Transverse colon (tissue), 4 donors: ENCODE data around the gene SPTBN2.

ENCODE experiments used
- EP300 ChIP-seq: sonication (generic); formaldehyde crosslinking; IDR thresholded peaks from one replicate; pipeline ENCODE4 v1.6.1; 2017; ENCODE audit warnings: antibody characterized with exemption, low read depth
- POLR2AphosphoS5 ChIP-seq, 3 donors: sonication (generic); formaldehyde crosslinking; IDR thresholded peaks; one replicate each; pipeline ENCODE4 v1.6.1; 2016; ENCODE audit warnings: antibody characterized with exemption in 3 of 3
- TF ChIP-seq, protein P1 (sequence below), 5 experiments: fragments of 200-600 bp in 3 of 5; fragments of 450-650 bp in 2 of 5; sonication (generic) in 3 of 5; IDR thresholded peaks; 1 replicate in 2 of 5; 2 replicates in 3 of 5; pipeline ENCODE4 v1.5.1; 2016 to 2017; ENCODE audit warnings: antibody characterized with exemption in 5 of 5, inconsistent platforms in 3 of 5, mild to moderate bottlenecking in 2 of 5, moderate library complexity in 1 of 5

DNA sequence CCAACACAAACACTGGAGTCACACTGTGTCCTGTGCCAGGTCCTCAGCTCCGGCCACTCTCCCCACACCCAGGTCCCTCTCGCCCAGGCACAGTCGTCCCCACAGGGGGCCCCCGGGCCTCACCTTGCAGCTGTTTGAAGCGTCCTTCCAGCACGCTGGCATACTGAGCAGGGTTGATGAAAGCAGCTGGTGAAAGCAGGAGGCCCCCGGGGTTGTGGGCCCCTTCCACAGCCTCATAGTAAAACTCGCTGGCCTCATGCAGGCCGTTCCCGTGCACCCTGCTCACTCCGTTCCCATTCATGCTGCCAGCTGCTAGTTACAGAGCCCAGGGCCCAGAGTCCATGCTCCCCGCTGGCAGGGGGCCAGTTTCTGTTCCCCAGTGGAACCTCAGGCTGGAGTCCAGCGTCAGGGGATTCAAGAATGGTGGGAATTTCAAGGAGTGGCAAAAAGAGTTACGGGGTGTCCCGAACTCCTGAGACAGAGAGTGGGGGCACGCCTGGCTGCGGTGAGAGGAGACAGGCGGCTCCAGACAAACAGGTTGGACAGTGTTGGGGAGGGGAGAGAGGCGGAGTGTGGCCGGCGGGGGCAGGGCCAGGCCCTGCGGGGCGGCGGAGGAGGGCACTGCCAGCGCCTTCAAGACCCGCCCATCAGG, 10.6 kb downstream of the SPTBN2 start:
- TF ChIP-seq EP300 (no peak), POLR2AphosphoS5 (IDR thresholded peaks at IDR 0.05) (no peak)
- TF ChIP-seq, protein P1, sequence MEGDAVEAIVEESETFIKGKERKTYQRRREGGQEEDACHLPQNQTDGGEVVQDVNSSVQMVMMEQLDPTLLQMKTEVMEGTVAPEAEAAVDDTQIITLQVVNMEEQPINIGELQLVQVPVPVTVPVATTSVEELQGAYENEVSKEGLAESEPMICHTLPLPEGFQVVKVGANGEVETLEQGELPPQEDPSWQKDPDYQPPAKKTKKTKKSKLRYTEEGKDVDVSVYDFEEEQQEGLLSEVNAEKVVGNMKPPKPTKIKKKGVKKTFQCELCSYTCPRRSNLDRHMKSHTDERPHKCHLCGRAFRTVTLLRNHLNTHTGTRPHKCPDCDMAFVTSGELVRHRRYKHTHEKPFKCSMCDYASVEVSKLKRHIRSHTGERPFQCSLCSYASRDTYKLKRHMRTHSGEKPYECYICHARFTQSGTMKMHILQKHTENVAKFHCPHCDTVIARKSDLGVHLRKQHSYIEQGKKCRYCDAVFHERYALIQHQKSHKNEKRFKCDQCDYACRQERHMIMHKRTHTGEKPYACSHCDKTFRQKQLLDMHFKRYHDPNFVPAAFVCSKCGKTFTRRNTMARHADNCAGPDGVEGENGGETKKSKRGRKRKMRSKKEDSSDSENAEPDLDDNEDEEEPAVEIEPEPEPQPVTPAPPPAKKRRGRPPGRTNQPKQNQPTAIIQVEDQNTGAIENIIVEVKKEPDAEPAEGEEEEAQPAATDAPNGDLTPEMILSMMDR (IDR thresholded peaks at IDR 0.05), result peak in 4 of 5 experiments; percentile 24 to 52 (median 45)
